Neuronal stem cell (in vitro differentiated cells): ENCODE results near the gene RFXANK.
"Not testable (repeated sequence)": the region's sequence is repeated elsewhere in the genome, so short reads cannot be mapped to it uniquely, and the experiment has no call there.

Experiments used
- DNase-seq: peaks from one replicate; pipeline ENCODE4 v3.0.0-alpha.2; 2013; ENCODE audit warnings: low spot score
- H2AFZ ChIP-seq: one replicate; pipeline ENCODE4 v1.6.1; 2013; ENCODE audit warnings: mild to moderate bottlenecking, low read length, inconsistent platforms
- H2AK5ac ChIP-seq: 2 replicates; pipeline ENCODE4 v1.6.1; 2013; ENCODE audit warnings: low read depth, mild to moderate bottlenecking, inconsistent platforms, low read length, moderate library complexity, mixed read lengths
- H2BK120ac ChIP-seq: 2 replicates; pipeline ENCODE4 v1.6.1; 2013; ENCODE audit warnings: low read depth, mild to moderate bottlenecking, inconsistent platforms, low read length, moderate library complexity, mixed read lengths
- H2BK12ac ChIP-seq: one replicate; pipeline ENCODE4 v1.6.1; 2013; ENCODE audit warnings: low read length, inconsistent platforms
- H2BK15ac ChIP-seq: 2 replicates; pipeline ENCODE4 v1.6.1; 2013; ENCODE audit warnings: mild to moderate bottlenecking, low read length, inconsistent platforms, mixed read lengths
- H2BK5ac ChIP-seq: one replicate; pipeline ENCODE4 v1.6.1; 2013; ENCODE audit warnings: inconsistent platforms, mild to moderate bottlenecking, low read length, moderate library complexity
- H3K14ac ChIP-seq: one replicate; pipeline ENCODE4 v1.6.1; 2013; ENCODE audit warnings: low read length, inconsistent platforms
- H3K18ac ChIP-seq: 2 replicates; pipeline ENCODE4 v1.6.1; 2013; ENCODE audit warnings: low read length, inconsistent platforms
- H3K23ac ChIP-seq: 2 replicates; pipeline ENCODE4 v1.6.1; 2013; ENCODE audit warnings: low read depth, mild to moderate bottlenecking, mixed read lengths, low read length, inconsistent platforms; ENCODE audit not compliant: poor library complexity
- H3K27ac ChIP-seq: replicated peaks from 3 replicates; pipeline ENCODE4 v1.5.1; 2013; ENCODE audit warnings: low read length, inconsistent platforms
- H3K27me3 ChIP-seq, 3 experiments: 2 replicates each; pipeline ENCODE4 v1.6.1; 2013; ENCODE audit warnings: low read length in 3 of 3, mild to moderate bottlenecking in 2 of 3, inconsistent platforms in 1 of 3, low read depth in 1 of 3, mixed read lengths in 1 of 3, moderate library complexity in 1 of 3; ENCODE audit not compliant: control insufficient read depth in 3 of 3, insufficient read depth in 3 of 3
- H3K36me3 ChIP-seq, 2 donors: replicated peaks in 1 of 2; 2 replicates each; pipeline ENCODE4 v1.6.1; 2013; ENCODE audit warnings: low read length in 2 of 2; ENCODE audit not compliant: control insufficient read depth in 2 of 2, insufficient read depth in 2 of 2
- H3K4ac ChIP-seq: 2 replicates; pipeline ENCODE4 v1.6.1; 2013; ENCODE audit warnings: inconsistent platforms, mild to moderate bottlenecking, low read length, moderate library complexity
- H3K4me1 ChIP-seq, 2 donors: 1 replicate in 1 of 2; 2 replicates in 1 of 2; pipeline ENCODE4 v1.6.1; 2013; ENCODE audit warnings: low read length in 2 of 2, low read depth in 1 of 2; ENCODE audit not compliant: control insufficient read depth in 2 of 2, insufficient read depth in 1 of 2
- H3K4me2 ChIP-seq: one replicate; pipeline ENCODE4 v1.6.1; 2013; ENCODE audit warnings: mild to moderate bottlenecking, low read length, inconsistent platforms; ENCODE audit not compliant: insufficient read depth, poor library complexity, severe bottlenecking
- H3K4me3 ChIP-seq, 2 donors: 2 replicates each; pipeline ENCODE4 v1.5.1; 2013; ENCODE audit warnings: low read length in 2 of 2, mild to moderate bottlenecking in 2 of 2, inconsistent platforms in 1 of 2, moderate library complexity in 1 of 2
- H3K79me1 ChIP-seq: one replicate; pipeline ENCODE4 v1.6.1; 2013; ENCODE audit warnings: low read depth, mild to moderate bottlenecking, inconsistent platforms, low read length, moderate library complexity
- H3K9ac ChIP-seq: one replicate; pipeline ENCODE4 v1.6.1; 2013; ENCODE audit warnings: mild to moderate bottlenecking, low read depth, low read length, inconsistent platforms; ENCODE audit not compliant: poor library complexity
- H3K9me3 ChIP-seq, 2 donors: replicated peaks in 1 of 2; 2 replicates each; pipeline versions ENCODE3 to v1.6.1; 2013; ENCODE audit warnings: low read length in 2 of 2, mild to moderate bottlenecking in 2 of 2, inconsistent platforms in 1 of 2, low read depth in 1 of 2, mixed read lengths in 1 of 2, moderate library complexity in 1 of 2; ENCODE audit not compliant: control insufficient read depth in 2 of 2, insufficient read depth in 1 of 2
- H4K8ac ChIP-seq: one replicate; pipeline ENCODE4 v1.6.1; 2013; ENCODE audit warnings: low read depth, mild to moderate bottlenecking, inconsistent platforms, low read length, moderate library complexity
- H4K91ac ChIP-seq: one replicate; pipeline ENCODE4 v1.6.1; 2013; ENCODE audit warnings: low read length, low read depth, mild to moderate bottlenecking, inconsistent platforms; ENCODE audit not compliant: poor library complexity
- WGBS, 2 donors: extraction: QIAGEN DNeasy Blood & Tissue Kit; methylation state at CpG; one replicate each; pipeline ENCODE4 v1.1.7; 2013; ENCODE audit warnings: missing lambda C conversion rate in 2 of 2, mixed read lengths in 1 of 2; ENCODE audit not compliant: insufficient read length in 2 of 2, insufficient replicate concordance in 1 of 2; ENCODE audit errors: extremely low coverage in 2 of 2; 5-methylcytosine and 5-hydroxymethylcytosine counted together

Gene RFXANK

DNA sequence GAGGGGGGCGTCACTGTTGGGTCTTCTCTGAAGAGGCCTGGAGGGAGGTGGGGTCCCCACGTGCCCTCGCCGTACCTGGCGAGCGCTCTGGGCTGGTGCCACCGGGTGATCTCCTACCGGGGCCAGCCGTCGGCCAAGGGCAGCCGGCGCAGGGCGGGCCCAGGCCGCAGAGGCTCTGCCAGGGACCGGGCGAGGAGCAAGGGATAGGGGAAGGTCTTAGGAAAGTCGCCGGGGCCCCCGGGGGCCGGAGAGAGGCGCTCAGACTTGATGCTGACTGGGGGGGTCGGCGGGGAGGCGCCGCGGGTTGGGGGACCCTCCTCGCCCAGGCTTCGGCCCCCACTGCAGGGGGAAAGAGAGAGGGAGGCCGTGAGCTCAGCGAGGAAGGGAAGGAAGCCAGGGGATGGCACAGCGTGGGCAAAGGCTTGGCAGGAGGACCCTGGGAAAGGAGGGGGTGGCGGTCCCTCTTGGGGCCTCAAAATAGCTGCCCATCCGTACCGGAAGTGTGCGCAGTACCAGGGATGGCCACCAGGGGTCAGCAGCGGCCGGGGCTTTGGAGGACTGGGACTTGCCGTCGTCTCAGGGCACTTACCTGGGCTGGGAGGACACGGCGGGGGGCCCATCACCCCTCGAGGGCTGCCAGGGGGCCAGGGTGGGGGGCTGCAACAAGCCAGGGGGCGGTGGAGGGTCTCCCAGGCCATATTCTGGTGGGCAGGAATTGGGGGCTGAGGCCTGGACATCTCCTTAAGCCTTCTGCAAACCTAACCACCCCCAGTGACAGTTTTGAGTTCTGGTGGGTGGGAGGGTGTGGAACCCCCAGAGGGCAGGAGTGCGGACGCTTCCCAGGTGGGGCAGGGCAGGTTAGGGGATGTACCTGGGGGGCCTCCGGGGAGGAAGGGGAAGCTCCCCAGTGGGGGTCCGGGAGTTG is 46.1 kb upstream of the RFXANK start:
- no CpG with 5 or more reads among the region's 47 CpGs for WGBS, 2 donors
- DNase-seq = peak; percentile 76
- peaks cover 0 to 2% (median 0%) of the 10 kb centered on the region in 3 experiments for H3K27me3 ChIP-seq

DNA sequence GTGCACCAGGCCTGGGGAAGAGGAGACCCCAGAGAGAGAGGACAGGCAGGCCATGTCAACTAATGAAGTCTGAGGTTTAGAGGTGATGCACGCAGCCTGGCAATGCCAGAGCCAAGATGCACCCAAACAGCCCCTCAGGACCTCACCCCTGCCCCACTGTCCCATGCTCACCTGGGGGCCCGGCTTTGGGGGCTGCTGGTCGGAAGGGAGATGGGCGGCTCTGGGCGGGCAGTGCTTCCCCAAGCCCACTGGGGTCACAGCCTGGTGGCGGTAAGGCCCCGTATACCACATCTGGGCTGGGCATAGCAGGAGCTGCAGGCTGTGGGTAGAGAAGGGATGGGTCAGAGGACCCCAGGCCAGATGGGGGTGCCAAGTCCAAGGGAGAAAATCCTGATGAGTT is 45.2 kb upstream of the RFXANK start:
- H4K8ac ChIP-seq = no peak overlapping the region
- peaks cover 0 to 2% (median 0%) of the 10 kb centered on the region in 3 experiments for H3K27me3 ChIP-seq
- H3K4me3 ChIP-seq = no peak overlapping the region
- no peak overlapping the region for H2BK5ac ChIP-seq
- no peak for DNase-seq
- H3K18ac ChIP-seq = no peak overlapping the region
- peak overlapping the region; percentile 2 for H2AK5ac ChIP-seq
- WGBS, 2 donors = no CpG with 5 or more reads among the region's 7 CpGs
- H2BK120ac ChIP-seq = no peak overlapping the region
- no peak overlapping the region for H4K91ac ChIP-seq
- H2BK15ac ChIP-seq = no peak overlapping the region
- H3K36me3 ChIP-seq = peaks cover 0 to 8% of the 10 kb centered on the region in 2 donors
- no peaks in the 10 kb centered on the region for H3K9me3 ChIP-seq
- H3K9ac ChIP-seq = peak overlapping the region; percentile 44
- H3K79me1 ChIP-seq = no peaks in the 10 kb centered on the region
- H3K4me1 ChIP-seq = no peaks in the 10 kb centered on the region
- H3K4ac ChIP-seq = no peak overlapping the region
- no peak overlapping the region for H2BK12ac ChIP-seq
- no peak overlapping the region for H3K23ac ChIP-seq
- H3K4me2 ChIP-seq = no peak overlapping the region
- H2AFZ ChIP-seq = no peak overlapping the region
- no peak overlapping the region for H3K14ac ChIP-seq
- no peak overlapping the region for H3K27ac ChIP-seq

More for the DNA sequence above, 46.1 kb upstream of the RFXANK start:
- Histone ChIP-seq H3K4me1 (no peaks in the 10 kb centered on the region), H3K4ac (peak overlapping the region; percentile 76), H3K4me3 (no peak overlapping the region), H2AK5ac (peak overlapping the region; percentile 92), H2BK15ac (peak overlapping the region; percentile 10), H2BK5ac (no peak overlapping the region), H3K4me2 (no peak overlapping the region), H3K18ac (peak overlapping the region; percentile 80), H3K79me1 (no peaks in the 10 kb centered on the region), H3K23ac (peak overlapping the region; percentile 89), H3K36me3 (peaks cover 0 to 8% of the 10 kb centered on the region in 2 donors), H2BK120ac (no peak overlapping the region), H2AFZ (peak overlapping the region; percentile 73), H4K8ac (no peak overlapping the region), H3K14ac (no peak overlapping the region), H3K9ac (no peak overlapping the region), H4K91ac (no peak overlapping the region), H3K9me3 (no peaks in the 10 kb centered on the region), H3K27ac (no peak overlapping the region), H2BK12ac (no peak overlapping the region)

GRCh38 chr19:19147344-19147743 is 44.7 kb upstream of the RFXANK start:
- no CpG with 5 or more reads among the region's 5 CpGs for WGBS, 2 donors

DNA sequence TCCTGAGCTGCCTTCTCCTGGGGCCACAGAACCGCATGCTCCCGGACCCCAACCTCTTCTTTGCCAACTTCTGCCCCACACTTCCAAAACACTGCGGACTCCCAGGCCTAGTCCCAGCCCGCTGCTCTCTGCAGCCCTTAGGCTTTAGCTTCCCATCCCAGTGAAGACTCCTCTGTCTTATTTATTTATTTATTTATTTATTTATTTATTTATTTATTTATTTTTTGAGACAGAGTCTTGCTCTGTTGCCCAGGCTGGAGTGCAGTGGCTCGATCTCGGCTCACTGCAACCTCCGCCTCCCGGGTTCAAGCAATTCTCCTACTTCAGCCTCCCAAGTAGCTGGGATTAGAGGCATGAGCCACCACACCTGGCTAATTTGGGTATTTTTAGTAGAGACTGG is 43.6 kb upstream of the RFXANK start:
- not testable (repeated sequence) for H2BK15ac ChIP-seq, H3K36me3 ChIP-seq, H3K4me2 ChIP-seq, H3K18ac ChIP-seq, H3K4ac ChIP-seq, H2BK120ac ChIP-seq, H2AFZ ChIP-seq, H4K91ac ChIP-seq, H3K23ac ChIP-seq, H3K9me3 ChIP-seq, H2BK12ac ChIP-seq, H2BK5ac ChIP-seq, H3K9ac ChIP-seq, H3K27ac ChIP-seq, H3K4me1 ChIP-seq, DNase-seq, H4K8ac ChIP-seq, H2AK5ac ChIP-seq, H3K4me3 ChIP-seq, H3K79me1 ChIP-seq, H3K14ac ChIP-seq, H3K27me3 ChIP-seq
- WGBS, 2 donors = no CpG with 5 or more reads among the region's 8 CpGs

More at GRCh38 chr19:19147344-19147743, 44.7 kb upstream of the RFXANK start:
- Histone ChIP-seq H3K18ac (no peak overlapping the region), H2BK12ac (no peak overlapping the region), H2AK5ac (no peak overlapping the region), H2BK120ac (no peak overlapping the region), H3K9ac (no peak overlapping the region), H2BK5ac (no peak overlapping the region), H3K14ac (no peak overlapping the region), H2AFZ (no peak overlapping the region), H4K8ac (no peak overlapping the region), H3K4me1 (no peaks in the 10 kb centered on the region), H3K36me3 (peaks cover 0 to 8% of the 10 kb centered on the region in 2 donors), H4K91ac (no peak overlapping the region), H3K4me2 (no peak overlapping the region), H3K27ac (no peak overlapping the region), H3K4me3 (no peak overlapping the region), H3K9me3 (no peaks in the 10 kb centered on the region), H3K4ac (no peak overlapping the region), H2BK15ac (no peak overlapping the region), H3K27me3 (no peaks in the 10 kb centered on the region), H3K23ac (no peak overlapping the region), H3K79me1 (no peaks in the 10 kb centered on the region)
- DNase-seq = no peak
